NCI-H1436 treated with DMSO at 0.1 percent for 48 hours (cell line): ENCODE measurements around the gene TRO.

Experiments
- DNase-seq: peaks from one replicate; lab custom pipeline; 2025; lab: John Stamatoyannopoulos, UW

TRO gene, protein sequence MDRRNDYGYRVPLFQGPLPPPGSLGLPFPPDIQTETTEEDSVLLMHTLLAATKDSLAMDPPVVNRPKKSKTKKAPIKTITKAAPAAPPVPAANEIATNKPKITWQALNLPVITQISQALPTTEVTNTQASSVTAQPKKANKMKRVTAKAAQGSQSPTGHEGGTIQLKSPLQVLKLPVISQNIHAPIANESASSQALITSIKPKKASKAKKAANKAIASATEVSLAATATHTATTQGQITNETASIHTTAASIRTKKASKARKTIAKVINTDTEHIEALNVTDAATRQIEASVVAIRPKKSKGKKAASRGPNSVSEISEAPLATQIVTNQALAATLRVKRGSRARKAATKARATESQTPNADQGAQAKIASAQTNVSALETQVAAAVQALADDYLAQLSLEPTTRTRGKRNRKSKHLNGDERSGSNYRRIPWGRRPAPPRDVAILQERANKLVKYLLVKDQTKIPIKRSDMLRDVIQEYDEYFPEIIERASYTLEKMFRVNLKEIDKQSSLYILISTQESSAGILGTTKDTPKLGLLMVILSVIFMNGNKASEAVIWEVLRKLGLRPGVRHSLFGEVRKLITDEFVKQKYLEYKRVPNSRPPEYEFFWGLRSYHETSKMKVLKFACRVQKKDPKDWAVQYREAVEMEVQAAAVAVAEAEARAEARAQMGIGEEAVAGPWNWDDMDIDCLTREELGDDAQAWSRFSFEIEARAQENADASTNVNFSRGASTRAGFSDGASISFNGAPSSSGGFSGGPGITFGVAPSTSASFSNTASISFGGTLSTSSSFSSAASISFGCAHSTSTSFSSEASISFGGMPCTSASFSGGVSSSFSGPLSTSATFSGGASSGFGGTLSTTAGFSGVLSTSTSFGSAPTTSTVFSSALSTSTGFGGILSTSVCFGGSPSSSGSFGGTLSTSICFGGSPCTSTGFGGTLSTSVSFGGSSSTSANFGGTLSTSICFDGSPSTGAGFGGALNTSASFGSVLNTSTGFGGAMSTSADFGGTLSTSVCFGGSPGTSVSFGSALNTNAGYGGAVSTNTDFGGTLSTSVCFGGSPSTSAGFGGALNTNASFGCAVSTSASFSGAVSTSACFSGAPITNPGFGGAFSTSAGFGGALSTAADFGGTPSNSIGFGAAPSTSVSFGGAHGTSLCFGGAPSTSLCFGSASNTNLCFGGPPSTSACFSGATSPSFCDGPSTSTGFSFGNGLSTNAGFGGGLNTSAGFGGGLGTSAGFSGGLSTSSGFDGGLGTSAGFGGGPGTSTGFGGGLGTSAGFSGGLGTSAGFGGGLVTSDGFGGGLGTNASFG (N-terminal part only)

DNA sequence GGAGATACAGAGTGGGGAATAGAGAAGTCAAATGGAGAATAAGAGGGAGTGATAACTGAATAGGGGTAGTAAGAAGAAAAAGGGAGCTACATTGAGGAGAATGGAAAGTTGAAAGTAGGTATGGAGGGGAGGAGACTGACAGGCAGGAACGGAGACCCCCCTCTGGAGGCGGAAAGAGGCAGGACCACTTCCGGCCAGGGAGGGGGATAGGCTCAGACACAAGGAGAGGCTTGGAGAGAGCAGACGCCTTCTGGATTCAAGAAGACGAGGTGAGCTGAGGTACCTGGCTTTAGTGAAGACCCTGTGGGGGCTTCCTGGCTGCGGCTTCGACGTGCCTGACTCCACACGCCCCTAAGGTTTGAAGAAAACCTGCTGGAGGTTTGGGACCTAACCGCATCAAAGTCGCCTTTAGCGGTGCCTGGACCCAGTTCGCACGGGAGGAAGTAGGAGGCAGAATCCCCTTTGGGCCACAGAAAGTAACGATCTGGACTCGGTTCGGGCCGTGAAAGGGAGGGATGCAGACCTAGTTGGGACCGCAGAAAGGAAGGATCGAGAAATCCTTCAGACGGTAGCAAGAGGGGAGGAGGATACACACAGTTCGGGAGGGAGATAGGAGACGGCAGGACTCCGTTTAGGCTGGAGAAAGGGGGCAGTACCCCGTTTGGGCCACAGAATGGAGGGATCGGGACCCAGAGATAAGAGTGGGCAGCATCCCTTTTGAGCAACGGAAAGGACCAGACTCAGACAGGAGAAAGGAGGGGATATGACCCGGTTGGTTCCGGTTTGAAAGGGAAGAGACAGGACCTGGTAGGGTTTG, at the start of gene TRO:
Gene TRO (plus strand): TSS at position 215 of the 817 bp plus-strand sequence. CDS start 1,423 bp downstream, outside the sequence.
- no peak for DNase-seq

DNA sequence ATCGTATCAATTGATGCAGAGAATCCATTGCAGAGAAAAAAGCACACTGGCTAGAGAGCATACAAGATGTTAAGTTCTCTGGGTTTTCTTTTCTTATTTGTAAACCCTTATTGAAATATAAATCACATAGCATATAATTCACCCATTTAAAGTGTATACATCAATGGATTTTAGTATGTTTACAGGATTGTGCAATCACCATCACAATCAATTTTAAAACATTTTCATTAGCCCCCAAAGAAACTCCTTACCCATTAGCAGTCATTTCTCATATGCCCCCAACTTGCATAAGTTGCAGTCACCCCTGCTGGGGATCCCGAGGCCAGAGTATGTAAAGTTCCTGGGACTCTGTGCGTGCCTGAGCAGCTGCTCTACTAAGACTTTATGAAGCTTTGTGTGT, 34.9 kb upstream of the TRO start:
- no peak for DNase-seq

DNA sequence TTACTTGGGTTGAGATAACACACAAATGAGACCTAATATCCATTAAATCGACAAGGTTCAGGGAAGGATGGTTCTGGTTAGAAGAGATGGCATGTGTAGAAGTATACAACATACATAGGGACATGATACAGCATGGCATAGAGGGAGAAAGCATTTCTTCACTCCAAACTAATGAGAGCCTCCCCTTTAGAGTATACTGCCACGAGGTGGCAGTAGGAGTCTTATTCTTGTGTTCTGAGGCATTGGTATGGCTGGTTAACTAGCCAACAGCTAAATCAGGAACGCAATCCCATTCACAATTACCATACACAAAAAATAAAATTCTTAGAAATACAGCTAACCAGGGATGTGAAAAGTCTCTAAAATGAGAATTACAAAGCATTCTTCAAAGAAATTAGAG, 29.1 kb upstream of the TRO start:
- DNase-seq: no peak

DNA sequence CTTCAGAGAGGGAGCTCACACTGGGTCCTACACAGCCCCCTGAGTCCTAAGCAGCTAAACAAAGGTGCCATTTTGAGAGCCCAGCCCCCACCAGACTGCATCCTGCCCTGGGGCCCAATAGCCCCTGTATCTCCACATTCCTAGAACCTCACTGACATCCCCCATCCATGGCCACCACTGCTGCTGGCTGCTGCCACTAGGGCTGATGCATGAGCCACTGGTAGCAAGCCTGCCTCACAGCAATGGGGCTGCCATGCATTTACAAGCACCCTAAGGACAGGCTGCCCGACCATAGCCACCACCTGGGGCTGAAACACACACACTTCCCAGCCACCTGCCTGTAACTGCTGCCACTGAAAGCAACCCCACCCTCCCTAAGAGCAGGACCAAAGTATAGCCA, 26.5 kb upstream of the TRO start:
- DNase-seq: no peak

DNA sequence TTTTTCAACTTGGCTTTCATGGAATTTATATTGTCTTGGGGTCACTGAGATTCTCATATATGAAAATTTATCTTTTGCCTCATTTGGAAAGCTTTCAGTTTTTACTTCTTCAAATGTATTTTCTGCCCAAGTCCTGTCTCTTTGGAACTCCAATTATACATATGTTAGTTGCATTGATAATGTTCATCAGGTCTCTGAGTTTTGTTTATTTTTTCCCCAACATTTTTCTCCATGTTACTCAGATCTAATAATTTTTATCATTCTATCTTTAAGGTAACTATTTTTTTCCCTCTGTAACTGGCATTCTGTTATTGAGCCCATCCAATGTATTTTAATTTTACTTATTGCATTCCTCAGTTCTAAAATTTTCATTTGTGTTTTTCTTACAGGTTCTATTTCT, 10.7 kb upstream of the TRO start:
- no peak for DNase-seq

DNA sequence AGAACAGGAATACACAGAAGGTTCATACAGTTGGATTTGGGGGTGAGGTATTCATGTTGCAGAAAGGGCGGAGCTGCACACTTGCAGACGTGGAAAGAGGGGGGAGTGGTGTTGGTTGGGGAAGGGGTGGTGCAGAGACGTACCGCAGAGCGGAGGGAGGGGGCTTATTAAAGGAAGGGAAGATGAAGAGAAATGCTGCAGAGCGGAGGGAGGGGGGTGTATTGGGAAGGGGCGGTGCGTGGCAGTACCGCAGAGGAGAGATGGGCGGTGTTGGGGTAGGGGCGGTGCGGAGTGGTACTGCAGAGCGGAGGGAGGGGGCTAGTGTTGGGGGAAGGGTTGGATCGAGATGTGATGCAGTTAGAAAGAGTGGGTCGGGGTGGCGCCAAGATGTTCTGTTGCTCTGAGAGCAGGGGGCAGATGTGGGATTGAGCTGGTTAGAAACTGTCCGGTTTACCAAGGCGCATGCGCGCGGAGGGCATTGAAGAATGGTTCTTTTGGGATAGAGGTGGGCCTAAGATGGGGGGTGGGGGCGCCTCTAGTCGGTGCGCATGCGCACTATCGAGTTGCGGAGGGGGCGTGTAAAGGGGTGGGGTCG, 900 bp downstream of the TRO start:
- DNase-seq: peak; percentile 42

DNA sequence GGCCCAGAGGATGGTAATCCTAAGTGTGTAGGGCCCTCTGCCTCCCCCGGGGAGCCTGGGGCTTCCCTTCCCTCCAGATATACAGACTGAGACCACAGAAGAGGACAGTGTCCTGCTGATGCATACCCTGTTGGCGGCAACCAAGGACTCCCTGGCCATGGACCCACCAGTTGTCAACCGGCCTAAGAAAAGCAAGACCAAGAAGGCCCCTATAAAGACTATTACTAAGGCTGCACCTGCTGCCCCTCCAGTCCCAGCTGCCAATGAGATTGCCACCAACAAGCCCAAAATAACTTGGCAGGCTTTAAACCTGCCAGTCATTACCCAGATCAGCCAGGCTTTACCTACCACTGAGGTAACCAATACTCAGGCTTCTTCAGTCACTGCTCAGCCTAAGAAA, 1.9 kb downstream of the TRO start:
- no peak for DNase-seq

DNA sequence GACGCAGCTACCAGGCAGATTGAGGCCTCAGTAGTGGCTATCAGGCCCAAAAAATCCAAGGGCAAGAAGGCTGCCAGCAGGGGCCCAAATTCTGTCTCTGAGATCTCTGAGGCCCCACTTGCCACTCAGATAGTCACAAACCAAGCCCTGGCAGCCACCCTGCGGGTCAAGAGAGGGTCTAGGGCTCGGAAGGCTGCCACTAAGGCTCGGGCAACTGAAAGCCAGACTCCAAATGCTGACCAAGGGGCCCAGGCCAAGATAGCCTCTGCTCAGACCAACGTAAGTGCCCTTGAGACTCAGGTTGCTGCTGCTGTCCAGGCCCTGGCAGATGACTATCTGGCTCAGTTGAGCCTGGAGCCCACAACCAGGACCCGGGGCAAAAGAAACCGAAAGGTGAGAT, 2.8 kb downstream of the TRO start:
- no peak for DNase-seq

DNA sequence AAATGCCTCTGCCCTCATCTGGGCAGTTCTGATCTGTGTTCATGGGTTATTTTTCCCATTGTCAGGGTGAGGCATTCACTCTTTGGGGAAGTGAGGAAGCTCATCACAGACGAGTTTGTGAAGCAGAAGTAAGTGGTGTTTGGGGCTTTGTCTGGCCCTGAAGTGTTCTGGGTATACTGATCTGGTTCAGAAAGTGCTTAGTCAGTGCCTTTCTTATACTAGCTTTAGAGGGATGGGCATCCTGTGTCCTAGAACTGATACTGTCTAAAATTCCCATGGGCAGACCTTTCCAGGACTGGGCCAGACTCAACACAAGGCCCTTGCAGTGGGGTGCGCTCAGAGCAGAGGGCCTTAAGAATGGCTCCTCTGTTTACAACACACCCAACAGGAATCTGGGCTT, 6.4 kb downstream of the TRO start:
- DNase-seq: no peak

DNA sequence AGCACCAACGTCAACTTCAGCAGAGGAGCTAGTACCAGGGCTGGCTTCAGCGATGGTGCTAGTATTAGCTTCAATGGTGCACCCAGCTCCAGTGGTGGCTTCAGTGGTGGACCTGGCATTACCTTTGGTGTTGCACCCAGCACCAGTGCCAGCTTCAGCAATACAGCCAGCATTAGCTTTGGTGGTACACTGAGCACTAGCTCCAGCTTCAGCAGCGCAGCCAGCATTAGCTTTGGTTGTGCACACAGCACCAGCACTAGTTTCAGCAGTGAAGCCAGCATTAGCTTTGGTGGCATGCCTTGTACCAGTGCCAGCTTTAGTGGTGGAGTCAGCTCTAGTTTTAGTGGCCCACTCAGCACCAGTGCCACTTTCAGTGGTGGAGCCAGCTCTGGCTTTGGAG, 8.3 kb downstream of the TRO start:
- DNase-seq: no peak

DNA sequence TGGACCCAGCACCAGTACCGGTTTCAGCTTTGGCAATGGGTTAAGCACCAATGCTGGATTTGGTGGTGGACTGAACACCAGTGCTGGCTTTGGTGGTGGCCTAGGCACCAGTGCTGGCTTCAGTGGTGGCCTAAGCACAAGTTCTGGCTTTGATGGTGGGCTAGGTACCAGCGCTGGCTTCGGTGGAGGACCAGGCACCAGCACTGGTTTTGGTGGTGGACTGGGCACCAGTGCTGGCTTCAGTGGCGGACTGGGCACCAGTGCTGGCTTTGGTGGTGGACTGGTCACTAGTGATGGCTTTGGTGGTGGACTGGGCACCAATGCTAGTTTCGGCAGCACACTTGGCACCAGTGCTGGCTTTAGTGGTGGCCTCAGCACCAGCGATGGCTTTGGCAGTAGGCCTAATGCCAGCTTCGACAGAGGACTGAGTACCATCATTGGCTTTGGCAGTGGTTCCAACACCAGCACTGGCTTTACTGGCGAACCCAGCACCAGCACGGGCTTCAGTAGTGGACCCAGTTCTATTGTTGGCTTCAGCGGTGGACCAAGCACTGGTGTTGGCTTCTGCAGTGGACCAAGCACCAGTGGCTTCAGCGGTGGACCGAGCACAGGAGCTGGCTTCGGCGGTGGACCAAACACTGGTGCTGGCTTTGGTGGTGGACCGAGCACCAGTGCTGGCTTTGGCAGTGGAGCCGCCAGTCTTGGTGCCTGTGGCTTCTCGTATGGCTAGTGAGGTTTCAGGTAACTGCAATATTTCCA, 9.8 kb downstream of the TRO start:
- DNase-seq: no peak

DNA sequence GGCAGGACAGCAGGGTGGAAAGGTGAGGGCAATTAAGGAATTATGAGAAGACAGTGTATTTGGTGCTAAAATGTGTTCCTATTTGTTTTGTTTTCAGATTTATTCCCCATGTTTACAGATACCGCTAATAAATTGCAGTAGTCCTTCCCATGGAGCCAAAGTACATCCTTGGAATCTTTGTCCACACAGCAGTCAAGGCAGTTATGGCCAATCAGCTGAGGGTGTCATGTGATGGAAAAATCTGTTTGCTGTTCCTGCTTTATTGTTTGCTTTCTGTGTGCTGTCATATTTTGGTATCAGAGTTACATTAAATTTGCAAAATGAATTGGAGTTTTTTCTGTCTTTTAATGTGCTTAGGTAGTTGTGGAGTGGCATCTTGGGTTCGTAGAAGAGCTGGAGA, 10.5 kb downstream of the TRO start:
- DNase-seq: no peak

DNA sequence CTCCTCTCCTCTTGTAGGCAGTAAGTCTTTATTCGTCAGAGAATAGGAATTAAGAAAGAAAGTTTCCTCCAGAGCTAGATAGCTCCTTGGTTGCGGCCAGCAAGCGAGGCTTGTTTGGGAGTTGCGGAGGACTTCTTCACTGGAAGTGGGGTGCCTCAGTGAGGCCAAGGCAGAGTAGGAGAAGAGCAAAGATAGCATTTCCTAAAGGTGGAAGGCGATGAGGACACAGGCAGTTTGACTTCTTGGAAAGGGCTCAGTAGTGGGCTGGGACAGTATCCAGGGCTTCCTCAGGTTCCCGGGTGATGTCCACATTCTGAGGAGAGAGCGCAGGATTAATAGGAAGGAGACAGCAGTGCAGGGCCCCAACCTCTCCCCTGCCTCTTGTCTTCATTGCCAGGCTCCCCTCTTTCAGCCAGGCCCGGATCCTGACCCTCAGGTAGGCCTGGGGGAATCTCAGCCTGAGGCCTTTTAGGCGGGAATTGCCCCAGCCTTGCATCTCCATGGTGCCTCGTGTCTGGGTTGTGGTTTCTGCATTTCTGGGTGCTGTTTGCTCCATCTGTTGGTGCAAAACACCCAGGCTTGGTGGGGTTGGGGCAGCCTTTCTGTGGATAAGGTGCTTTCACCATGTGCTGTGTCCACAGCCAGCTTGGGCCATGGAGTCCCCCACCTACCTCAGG, 12.7 kb downstream of the TRO start:
- DNase-seq: no peak

DNA sequence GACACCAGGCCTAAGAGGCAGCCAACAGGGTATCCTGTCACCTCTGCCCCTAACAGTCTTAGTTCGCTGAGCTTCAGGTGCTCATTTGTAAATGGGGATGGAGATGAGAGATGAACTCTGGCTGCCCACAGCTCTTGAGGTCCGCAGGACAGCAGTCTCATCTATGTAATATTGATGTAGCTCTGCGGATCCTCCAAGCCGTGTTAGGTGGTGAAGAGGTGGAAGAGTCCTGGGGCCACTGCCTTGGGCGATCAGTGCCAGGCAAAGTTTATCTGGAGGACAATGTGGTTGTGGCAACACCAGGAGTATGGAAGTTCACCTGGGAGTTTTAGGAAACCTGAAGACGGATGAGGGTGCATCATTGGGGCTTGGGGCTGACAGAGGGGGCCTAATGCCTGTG, 13.4 kb downstream of the TRO start:
- no peak for DNase-seq

DNA sequence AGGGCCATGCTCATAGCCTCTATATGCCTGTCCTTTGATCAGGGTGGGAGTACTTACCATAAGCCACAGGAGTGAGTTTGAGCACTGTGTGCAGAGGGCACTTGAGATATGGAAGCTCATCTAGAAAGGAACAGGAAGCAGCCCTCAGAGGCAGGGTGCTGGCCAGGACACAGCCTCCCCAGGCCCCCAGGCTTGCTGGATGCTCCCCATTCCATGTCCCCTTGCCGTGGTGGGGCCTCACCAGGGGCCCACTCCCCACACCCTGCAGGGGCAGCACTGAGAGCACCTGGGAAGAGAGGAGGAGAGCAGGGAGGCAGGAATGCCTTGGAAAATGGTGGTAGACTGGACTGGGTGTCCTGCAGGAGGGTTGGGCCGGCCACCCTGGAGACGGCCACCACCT, 14.3 kb downstream of the TRO start:
- DNase-seq: no peak

DNA sequence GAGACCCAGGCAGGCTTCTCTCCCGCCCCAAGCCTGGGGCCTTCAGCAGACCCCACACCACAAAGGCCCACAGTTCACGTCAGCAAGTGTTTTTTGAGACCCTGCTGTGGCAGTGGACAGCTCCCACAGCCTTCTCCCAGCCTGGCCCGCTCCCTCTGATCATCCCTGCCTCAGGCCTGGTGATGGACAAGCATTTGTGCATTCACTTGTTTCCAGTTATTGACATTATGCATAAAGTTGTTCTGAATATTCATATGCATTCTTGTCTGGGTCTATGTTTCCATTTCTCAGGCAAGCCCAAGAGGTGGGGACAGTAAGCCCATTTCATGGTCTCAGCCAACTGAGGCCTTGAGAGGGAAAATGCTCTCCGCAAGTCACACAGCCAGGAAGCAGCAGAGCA, 14.7 kb downstream of the TRO start:
- no peak for DNase-seq

DNA sequence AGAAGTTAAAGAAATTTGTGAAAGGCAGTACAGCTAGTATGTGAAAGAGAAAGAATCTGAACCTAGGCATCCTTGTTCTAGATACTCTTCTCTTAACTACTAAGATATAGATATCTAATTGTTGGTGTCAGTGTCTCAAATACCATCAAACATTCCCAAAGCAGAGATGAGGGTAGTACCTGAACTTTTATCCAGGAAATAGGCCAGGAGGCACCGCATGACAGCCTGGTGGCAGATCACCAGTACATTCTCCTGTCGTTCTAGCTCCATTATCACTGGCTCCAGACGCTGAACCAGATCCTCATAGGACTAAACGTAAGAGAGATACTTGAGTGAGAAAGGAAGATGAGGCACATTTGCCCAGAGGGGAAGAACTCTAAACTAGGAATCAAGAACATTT, 16.8 kb downstream of the TRO start:
- no peak for DNase-seq

DNA sequence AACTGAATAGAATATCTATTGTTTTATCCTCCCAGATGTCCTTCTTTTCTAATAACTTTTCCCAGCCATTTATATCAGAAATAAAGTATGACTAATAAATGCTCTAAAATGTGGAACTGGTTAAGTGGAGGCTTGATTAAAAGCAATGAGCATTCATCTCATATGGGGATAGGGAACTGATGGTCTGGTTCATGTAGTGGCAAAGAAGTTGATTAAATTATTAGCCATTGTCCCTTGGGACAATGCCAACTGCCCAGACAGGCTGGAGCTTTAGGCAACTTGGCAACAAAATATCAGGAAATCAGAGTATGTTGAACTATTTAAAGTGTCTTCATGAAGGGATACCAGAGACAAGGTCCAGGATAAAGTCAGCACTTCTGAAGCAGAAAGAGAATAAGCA, 24.2 kb downstream of the TRO start:
- DNase-seq: no peak

DNA sequence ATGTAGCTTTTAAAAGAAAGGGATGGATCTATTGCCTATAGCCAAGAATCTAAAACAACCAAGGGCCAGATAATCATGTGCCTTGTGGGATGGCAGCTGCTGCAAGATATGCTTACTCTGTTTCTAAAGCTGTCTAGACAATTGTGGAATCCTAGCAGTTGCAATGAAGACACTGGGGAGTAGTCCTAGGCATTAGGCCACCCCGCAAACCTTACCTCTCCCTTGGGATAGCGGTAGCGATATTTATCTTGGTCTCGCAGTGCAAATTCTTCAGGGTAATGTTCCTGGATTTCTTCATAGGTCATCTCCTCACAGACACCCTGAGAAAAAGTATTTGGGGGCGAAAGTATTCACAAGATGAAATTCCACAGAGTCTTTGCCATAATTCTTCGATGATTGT, 24.6 kb downstream of the TRO start:
- DNase-seq: no peak
